NCI-H1694 (cell line): ENCODE results near the gene GRIK4.

ENCODE experiments used
- DNase-seq: peaks from one replicate; lab custom pipeline; 2025; lab: John Stamatoyannopoulos, UW

GRIK4 gene

DNA sequence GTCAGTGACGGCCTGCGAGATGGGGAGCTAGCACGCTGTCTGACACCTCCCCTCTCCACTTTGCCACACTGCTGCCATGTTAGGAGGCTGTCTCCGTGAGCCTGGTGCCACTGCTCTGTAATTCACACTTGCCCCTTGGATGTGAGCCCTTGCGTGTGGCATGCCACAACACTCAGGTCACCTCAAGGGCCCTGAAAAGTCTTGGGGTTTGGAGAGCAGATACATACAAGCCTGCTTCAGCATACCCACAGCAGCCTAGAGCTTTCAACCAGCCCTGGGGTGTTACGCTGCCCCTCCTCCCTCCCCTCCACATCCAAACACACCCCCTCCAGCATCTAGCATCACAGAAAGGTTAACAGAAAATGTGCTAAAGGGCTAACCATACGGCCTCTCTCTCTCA, 442.8 kb downstream of the GRIK4 start:
- DNase-seq = no peak

DNA sequence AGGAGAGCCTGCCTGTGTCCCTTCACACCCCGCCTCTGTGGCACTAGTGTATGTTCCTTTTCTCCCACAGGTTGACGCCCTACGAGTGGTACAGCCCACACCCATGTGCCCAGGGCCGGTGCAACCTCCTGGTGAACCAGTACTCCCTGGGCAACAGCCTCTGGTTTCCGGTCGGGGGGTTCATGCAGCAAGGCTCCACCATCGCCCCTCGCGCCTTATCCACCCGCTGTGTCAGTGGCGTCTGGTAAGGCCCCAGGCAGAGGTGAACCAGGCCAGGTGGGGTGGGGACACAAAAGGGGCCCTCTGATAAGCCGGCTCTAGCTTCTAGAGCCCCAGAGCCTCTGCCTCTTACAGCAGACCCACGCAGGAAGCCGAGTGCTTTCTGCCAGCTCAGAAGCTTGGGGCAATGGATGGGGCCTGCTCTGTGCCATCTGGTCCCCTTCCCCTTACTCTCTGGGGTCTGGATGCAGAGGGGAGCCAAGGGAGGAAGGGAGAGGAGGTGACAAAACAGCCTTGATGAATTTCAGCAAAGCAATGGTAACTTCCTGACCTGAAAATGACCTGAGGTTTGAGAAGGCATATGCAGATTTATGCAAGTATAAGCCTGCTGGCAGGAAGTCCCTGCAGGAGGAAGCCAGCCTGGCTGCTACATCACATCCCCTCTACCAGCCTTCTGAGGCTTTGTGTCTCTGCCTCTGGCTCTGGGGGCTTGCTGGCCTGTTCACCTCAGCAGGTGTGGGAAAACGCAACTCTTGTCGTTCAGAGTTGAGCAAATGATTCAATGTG, 445.4 kb downstream of the GRIK4 start:
- no peak for DNase-seq

DNA sequence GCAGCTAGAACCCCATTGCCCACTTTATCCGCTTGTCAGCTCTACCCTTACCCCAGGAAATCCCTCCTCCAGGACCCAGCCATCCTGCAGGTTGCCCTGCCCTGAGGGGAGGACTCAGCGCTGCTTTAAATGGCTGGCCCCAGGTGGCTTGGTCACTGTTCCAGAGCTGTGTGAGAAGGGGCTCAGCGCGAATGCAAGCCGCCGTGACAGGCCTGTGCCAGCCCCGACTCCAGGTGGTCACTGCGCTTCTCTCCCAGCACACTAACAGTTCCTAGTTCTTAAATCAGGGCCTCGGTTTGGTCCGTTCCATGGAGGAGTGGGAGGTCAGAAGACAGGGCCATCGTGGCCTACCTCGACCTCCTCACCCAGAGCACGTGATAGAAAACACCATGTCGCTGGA, 446.6 kb downstream of the GRIK4 start:
- DNase-seq = no peak

DNA sequence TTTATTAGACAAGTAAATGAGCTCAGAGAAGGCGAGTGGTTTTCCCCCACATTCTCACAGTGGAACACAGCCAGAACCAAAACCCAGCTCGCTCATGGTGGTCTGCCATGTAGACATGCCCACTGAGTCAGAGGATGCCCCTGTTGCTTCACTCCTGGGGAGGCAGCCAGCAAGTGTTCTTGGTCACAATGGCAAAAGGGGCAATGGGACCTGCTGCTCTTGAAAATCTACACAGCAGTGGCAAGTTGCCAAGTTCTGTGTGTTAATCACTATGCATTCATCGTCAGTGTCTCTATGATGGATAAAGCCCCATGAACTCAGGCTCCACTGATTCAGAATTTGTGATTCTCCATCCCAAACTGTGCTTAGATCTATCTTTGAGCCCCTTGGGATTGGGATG, 447.6 kb downstream of the GRIK4 start:
- no peak for DNase-seq

DNA sequence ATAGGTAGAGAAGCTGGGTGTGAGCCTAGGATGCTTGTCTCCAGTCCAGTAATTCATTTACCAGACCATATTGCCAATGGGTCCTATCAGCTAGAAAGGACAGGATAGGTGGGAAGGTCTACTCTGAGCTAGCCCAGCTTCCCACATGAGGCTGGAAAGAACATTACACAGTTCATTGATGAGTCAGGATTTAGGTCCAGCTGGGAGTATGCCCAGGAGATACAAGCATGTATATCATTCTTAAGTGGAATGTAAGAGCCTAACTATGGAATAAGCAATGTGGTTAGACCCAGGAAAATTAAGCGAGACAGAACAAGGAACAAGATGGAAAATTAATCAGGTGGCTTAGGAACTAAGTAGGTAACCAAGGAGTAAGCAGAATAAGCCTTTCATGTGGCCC, 453.3 kb downstream of the GRIK4 start:
- DNase-seq = no peak

DNA sequence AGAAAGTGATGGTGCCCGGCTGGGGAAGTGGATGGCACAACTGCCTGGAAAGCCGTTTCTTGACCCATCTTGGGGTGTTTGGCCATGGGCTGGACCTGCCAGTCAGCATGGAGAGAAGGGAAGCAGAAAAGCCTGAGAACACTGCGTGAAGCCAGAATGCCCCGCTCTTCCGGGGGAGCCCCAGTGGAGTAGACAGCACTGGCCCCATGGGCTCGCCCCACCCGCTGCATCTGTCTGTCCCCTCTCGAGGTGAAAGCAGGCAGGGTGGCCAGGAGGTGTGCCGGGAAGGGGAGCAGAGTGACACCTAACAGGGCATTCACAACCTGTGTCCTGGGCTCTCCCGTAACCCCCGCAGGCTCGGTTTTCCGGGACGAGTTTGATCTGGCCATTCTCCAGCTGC, 455.3 kb downstream of the GRIK4 start:
- no peak for DNase-seq

DNA sequence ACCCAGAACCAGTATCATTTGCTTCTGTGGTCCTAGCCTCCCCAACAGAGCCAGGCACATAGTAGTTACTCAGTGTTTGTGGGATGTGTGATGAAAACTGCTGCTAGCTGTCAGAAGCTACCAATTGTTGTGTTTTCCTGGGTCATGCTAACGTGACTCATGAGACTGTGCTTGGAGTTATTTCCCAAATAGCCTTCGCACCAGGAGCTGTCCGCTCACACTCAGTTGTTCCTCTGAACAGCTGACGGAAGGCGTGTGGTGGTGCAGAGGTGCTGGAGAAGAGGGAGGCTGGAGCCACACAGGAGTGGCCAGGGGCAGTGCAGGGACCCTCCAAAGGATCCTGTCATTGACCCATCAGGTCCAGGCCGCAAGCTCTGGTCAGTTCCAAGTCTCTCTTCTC, 458.4 kb downstream of the GRIK4 start:
- DNase-seq = no peak

DNA sequence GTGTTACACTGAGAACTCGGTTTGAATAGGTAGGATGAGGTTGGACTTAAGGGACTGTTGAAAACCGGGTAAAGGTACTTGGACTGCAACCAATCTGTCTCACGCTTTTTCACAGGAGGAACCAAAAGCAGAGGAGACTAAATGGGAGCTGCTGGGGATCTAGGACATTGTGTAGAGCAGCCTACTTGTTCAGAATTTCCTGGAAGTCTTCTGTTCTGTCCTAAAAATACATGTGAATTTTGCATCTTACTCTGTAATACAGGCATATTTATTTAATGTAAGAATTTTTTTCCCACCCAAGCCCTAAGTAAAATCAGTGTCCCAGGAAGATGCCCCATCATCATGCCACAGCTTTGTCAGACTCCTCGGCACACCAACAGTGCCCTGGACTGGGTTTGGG, 460.3 kb downstream of the GRIK4 start:
- no peak for DNase-seq

DNA sequence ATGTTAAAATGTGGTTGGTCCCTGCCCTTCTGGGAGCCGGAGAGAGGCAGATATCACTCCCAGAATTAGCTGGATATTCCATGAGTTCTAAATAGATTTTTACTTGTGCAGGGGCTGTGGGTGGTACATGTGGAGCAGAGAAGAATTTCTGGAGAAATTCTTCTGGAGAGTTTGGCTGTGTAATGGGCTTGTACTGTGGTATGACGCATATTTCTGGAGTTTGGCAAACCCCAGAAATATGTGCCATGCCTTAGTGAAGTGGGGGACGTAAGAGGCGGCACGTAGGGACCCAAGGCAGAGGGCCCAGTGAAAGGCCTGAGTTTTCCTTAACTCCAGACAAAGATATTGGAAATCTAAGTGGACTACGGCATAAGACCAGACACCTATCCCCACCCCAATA, 461.1 kb downstream of the GRIK4 start:
- DNase-seq = no peak

DNA sequence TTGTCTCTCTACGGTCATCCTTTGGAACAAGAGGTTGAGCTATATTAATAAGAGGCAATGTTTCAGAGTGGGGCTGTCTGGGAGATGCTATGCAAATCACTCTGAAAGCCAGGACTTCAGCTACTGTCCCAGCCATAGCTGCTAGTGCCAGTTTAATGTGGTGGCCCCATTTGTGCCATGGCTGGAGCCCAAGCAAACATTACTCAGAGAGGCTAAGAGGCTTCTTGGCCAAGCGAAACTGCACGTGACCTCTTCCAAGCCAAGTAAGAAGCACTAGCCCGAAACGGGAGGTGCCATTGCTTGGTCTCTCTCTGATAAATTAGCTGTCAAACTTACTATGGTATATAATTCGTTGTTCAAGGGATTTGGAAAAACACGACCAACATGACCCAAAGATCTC, 462.0 kb downstream of the GRIK4 start:
- DNase-seq = no peak

DNA sequence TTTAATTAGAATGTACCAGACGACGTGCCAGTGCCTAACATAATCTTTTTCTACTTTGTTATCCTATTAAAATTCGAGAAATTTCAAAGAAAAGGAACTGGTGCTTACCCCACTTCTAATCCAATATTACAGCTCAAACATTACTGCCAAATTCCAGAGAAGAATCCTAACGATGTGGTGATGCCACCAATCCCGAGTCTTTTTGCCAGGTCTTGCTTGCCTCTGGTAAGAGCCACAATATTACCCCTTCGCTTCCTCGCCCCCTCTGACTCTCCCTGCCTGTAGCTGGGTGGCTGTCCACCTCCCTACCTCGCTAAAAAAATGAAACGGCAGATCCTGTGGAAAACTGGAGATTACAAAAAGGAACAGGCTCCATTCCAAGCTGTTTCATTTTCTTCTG, 462.9 kb downstream of the GRIK4 start:
- DNase-seq = no peak

DNA sequence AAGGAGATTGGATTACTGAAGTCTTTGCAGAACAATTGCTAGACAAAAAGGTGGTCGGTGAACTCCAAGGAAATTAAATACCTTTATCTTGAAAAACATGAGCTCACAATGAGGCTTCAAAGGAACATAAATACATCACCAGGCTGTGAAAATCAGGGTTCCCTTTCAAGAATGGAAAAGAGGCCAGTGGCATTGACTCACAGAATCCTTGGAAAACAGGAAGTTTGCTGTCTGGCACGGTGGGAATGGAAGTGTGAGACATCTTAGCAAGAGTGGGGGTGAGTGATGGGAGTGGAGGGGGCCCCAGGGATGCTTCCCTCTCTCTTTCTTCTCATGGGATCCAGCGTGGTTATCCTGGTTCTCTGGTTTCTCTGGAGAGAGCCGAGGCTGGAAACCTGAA, 463.4 kb downstream of the GRIK4 start:
- DNase-seq = no peak

DNA sequence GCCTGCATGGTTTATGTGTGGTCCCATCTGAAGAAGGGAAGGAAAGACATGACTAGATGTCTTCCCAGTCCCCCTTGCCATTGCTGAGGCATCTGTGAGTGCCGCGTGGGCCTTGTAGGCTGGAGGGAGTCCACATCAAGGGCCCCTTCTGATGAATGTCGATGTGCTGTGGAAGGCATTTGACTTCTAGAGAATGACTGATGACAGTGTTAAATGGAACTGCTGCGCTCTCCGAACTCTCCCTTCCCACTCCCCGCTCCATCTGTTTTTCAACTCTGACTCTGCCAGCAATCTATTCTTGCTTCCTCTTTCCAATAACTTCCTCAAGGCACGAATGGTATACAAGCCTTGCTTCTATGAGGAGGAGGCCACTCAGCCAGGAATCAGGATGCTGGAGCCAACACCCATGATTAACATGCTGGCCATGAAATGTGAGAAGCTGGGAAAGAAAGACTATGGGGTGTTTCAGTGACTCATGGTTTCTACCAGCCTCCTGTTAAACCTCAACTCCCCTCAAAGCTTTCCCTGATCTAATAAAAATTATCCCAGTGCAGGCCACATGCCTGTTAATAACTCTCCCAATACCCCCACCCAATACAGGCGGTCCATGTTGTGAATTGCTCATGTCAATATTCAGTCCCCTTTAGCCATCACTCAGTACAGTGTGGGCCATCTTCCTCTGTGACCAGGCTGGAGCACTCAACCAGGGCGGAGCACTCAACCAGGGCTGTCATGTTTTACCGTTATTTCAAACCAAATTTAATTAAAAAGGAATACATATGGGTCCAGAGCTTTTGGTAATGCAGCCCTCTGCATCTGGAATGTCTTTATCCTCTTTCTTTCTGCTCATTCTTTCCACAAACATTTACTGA, 466.0 kb downstream of the GRIK4 start:
- no peak for DNase-seq

DNA sequence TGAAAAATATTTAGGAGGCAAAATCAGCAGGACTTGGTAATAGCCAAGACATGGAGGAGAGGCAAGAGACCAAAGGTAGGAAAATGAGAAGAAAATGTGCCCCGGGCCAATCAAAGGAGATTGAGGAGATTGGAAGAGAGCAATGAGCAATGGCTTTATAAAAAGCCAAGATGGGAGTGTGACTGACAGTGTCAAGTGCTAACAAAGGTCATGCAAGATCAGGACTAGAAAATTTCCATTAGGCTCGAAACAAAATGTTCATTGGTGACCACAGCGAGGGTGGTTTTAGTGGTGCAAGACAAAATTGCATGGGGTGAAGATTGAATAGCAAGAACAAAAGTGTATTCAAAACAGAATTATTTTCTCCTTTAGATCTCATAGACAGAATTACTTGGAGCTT, 467.2 kb downstream of the GRIK4 start:
- no peak for DNase-seq

DNA sequence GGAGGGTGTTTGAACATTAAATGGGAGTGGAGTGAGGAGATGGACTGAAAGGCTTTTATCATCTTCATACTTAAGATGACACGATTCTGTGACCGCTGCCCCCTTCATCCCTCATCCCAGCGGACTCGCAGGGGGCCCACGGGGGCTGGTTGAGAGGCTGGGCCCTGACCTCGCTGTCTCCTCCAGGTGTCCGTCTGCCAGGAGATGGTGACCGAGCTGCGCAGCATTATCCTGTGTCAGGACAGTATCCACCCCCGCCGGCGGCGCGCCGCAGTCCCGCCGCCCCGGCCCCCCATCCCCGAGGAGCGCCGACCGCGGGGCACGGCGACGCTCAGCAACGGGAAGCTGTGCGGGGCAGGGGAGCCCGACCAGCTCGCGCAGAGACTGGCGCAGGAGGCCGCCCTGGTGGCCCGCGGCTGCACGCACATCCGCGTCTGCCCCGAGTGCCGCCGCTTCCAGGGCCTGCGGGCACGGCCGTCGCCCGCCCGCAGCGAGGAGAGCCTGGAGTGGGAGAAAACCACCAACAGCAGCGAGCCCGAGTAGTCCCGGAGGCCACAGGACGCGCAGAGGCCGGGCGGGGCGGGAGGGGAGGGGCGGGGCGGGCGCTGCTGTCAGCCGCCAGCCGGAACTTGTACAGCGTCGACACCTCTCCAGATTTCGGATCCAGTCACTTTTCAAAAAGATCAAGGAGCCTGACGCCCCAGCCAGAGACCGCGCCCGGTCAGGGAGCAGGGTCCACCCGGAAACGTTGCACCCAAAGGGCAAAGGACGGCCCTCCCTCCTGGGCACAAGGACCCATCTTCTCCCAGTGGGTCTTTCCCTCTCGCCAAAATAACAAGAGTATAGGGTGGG, 474.4 kb downstream of the GRIK4 start:
- no peak for DNase-seq

DNA sequence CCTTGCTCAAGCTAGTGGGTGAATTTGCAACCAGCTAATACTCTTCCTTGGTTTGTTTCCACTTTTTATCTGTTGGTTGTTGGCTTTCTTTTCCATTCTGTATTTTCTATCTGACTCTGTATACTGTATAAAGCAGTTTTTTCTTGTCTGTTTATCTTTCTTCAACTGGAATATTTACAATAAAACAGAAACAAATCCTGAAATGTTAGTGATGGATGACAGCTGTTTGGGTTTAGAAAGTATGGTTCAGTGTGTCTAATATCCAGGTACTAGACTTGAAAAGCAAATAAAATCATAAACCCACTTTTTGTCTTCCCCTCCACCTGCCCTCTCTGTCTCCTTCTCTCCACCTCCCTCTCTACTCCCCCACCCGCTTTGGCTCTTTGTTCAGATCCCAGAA, 477.1 kb downstream of the GRIK4 start:
- DNase-seq = no peak

DNA sequence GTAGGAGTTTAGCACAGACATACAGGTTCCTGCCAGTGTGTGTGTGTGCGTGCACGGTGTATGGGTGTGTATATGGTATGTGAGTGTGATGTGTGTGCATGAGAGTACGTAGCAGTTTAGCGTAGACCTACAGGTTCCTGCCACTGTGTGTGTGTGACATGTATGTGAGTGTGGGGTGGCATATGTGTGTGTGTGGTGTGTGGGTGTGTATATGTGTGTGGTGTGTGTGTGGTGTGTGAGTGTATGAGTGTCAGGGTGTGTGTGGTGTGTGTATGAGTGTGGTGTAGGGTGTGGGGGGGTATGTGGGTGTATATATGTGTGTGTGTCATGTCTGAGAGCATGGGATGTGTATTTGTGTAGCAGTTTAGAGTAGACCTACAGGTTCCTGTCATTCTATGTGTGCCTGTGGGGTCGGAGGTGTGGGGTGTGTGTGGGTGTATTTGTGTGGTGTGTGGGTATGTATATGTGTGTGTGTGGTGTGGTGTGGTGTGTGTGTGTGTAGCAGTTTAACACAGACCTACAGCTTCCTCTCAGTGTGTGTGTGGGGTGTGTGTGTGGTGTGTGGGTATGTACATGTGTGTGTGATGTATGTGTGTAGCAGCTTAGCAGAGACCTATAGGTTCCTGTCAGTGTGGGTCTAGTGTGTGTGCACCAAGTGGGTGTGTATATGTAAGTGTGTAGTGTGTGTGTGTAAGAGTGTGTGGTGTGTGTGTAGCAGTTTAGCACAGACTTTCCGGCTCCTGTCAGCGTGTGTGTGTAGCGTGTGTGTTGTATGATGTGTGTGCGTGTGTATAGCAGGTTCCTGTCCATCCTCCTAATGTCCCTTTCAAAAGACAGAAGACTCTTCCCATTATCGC, 480.5 kb downstream of the GRIK4 start:
- DNase-seq = no peak

DNA sequence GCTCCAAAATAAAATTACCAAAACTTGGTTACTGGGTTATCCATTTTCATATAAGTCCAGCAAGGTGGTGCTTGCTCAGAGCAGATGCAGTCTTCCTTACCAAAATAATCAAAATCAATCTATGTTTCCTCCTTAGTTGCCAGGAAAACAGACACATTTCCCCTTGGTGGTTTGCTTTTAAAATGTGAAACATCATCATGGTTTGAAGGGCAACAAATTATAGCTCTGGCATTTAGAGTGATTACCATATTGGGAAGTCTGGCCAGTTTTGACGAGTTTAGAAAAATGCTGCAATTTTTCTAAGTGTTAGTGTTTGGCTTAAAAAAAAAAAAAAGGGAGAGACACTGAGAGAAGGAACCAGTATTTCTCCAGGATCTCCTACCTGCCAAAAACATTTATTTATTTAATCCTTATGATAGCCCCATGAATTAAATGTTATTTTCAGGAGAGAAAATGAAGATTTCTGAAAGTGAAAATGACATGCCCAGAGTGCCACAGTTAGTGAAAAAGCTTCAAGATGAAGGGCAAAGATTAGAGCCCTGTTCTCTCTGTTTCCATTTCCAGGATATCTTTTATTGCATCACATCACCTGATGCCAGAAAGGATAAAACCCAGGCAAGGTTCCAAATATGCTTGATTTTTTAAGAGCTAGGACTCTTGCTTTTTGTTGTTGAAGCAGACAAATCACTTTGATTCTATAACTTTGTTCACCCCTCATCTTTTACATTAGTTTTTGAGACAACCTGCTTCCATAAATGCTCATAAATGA, 482.7 kb downstream of the GRIK4 start:
- DNase-seq = no peak

DNA sequence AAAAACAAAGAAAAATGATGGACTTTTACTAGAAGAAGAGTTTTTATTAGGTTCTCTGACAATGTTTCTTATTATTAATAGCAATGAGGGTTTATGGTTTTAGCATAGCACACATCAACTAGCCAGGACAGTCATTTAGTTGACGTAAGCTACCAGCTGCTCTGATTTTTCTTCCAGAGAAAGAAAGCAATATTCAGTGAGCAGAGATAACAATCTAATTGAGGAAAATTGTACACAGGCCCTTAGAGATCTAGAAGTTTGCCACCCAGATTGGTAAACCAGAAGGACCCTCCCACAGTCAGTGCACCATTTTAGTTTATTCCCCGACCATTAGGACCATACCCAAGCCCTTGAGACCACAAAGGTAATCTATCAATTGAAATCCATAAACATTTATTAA, 483.6 kb downstream of the GRIK4 start:
- DNase-seq = no peak

DNA sequence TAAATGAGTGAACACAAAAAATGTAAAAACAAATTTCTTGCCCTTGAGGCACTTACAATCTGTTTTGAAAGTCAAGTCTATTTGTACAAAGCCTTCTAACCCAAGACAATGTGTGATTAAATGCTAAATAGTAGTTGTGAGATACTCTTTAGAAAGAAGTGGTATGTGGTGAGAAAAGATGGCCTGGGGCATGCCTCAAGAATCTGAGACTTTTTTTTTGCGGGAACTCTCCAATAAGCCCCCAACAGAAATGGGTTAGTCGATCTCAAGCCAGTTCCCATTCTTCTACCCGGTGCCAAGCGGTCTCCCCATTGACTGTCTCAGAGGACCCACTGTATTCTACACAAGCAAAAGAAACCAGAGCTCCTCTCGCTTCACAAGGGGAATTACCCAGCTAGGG, 485.4 kb downstream of the GRIK4 start:
- DNase-seq = no peak

DNA sequence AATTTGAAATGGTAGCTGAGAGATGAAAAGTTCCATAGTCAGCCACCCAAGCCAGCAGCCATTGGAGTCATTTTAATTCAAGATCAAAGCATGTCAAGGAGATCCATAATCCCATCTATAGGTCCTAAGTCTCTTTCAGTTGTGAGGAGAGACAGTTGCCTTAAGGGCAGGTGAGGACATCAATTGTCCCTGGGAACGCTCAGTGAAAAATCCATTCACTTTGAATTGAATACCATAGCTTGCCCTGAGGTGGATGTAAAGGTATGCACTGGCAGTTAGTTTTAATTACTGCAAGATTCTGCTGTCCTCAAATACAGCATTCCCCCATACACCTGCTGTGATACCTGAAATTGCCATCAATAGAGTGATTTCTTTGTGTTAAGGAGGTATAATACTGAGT, 487.0 kb downstream of the GRIK4 start:
- DNase-seq = no peak
